T-cell (primary cell): Measurements from ENCODE around the gene FADS2. TPM values are rescaled to one million over a fixed set of nuclear protein-coding genes. Genes with fewer than 3 reads are reported as not detected.

Experiments
- ATAC-seq, 4 experiments: fragments of 200-7000 bp in 3 of 4; fragments of 150-1000 bp in 1 of 4; cut with Tn5 transposase; replicated peaks in 1 of 4; 1 replicate in 3 of 4; 2 replicates in 1 of 4; pipeline ENCODE4 v1.10.0; 2021; ENCODE audit warnings: moderate library complexity in 3 of 4, mild to moderate bottlenecking in 2 of 4, moderate number of reproducible peaks in 1 of 4
- CTCF ChIA-PET, 2 donors: fragments of 300-600 bp; sonication (Branson Sonifier 250); formaldehyde crosslinking; loops; one replicate each; lab custom pipeline; 2022; ENCODE audit warnings: antibody characterized with exemption in 2 of 2; lab: Charles Lee
- POLR2A ChIA-PET, 2 donors: fragments of 300-600 bp; sonication (Branson Sonifier 250); formaldehyde crosslinking; loops; one replicate each; lab custom pipeline; 2022; ENCODE audit warnings: antibody characterized with exemption in 2 of 2; lab: Charles Lee
- DNase-seq, 35 experiments: peaks; one replicate each; pipeline versions ENCODE4 v3.0.0 to v3.0.0-alpha.2; 2013 to 2023
- H3K27ac ChIP-seq: one replicate; pipeline ENCODE4 v1.5.1; 2013; ENCODE audit warnings: low read length
- H3K27me3 ChIP-seq, 2 experiments: replicated peaks in 1 of 2; 1 replicate in 1 of 2; 2 replicates in 1 of 2; pipeline versions ENCODE4 v1.6.1 to v1.7.0; 2013; ENCODE audit warnings: low read length in 1 of 2, mixed read lengths in 1 of 2; ENCODE audit not compliant: control insufficient read depth in 2 of 2, insufficient read depth in 2 of 2; ENCODE audit errors: extremely low read depth in 1 of 2
- H3K36me3 ChIP-seq, 2 donors: 1 replicate in 1 of 2; 2 replicates in 1 of 2; pipeline versions ENCODE4 v1.6.1 to v1.7.0; 2013; ENCODE audit warnings: low read length in 1 of 2; ENCODE audit not compliant: control insufficient read depth in 2 of 2, insufficient read depth in 1 of 2; ENCODE audit errors: extremely low read depth in 1 of 2
- H3K4me1 ChIP-seq, 2 experiments: 1 replicate in 1 of 2; 2 replicates in 1 of 2; pipeline versions ENCODE4 v1.6.1 to v1.7.0; 2013; ENCODE audit warnings: low read length in 2 of 2, mixed read lengths in 1 of 2; ENCODE audit not compliant: insufficient read depth in 2 of 2, control insufficient read depth in 1 of 2; ENCODE audit errors: extremely low read depth in 1 of 2
- H3K4me3 ChIP-seq, 2 donors: 1 replicate in 1 of 2; 2 replicates in 1 of 2; pipeline versions ENCODE4 v1.5.1 to v1.7.0; 2013; ENCODE audit warnings: mild to moderate bottlenecking in 2 of 2, low read length in 1 of 2, moderate library complexity in 1 of 2; ENCODE audit not compliant: control insufficient read depth in 1 of 2; ENCODE audit errors: extremely low read depth in 1 of 2
- H3K9me3 ChIP-seq: 2 replicates; pipeline ENCODE4 v1.7.0; 2013
- H3K27ac Mint-ChIP-seq, 2 donors: one replicate each; pipeline ENCODE4 v1.8.0; 2020 to 2021; ENCODE audit warnings: mild to moderate bottlenecking in 2 of 2, mixed read lengths in 2 of 2
- H3K27me3 Mint-ChIP-seq, 2 donors: one replicate each; pipeline ENCODE4 v1.8.0; 2021 to 2022; ENCODE audit warnings: mixed read lengths in 2 of 2
- H3K36me3 Mint-ChIP-seq: one replicate; pipeline ENCODE4 v1.8.0; 2021; ENCODE audit warnings: mixed read lengths
- H3K4me1 Mint-ChIP-seq, 3 donors: one replicate each; pipeline ENCODE4 v1.8.0; 2020 to 2022; ENCODE audit warnings: mixed read lengths in 3 of 3, mild to moderate bottlenecking in 1 of 3
- H3K4me3 Mint-ChIP-seq, 3 donors: one replicate each; pipeline ENCODE4 v1.8.0; 2020 to 2022; ENCODE audit warnings: mild to moderate bottlenecking in 3 of 3, mixed read lengths in 3 of 3, moderate library complexity in 3 of 3
- H3K9me3 Mint-ChIP-seq, 3 donors: one replicate each; pipeline ENCODE4 v1.8.0; 2020 to 2022; ENCODE audit warnings: mixed read lengths in 3 of 3
- WGBS: methylation state at CpG from one replicate; pipeline ENCODE4 v1.1.5; 2013; ENCODE audit warnings: missing lambda C conversion rate; ENCODE audit not compliant: insufficient coverage; 5-methylcytosine and 5-hydroxymethylcytosine counted together
- total RNA-seq, 35 experiments: library from RNA in 6 of 35; stranded (reverse) in 6 of 35; fragments of 120-200 nt in 1 of 35; gene quantifications; one replicate each; pipeline versions ENCODE4 v1.2.1 to v1.2.4 and lab custom pipeline; 2013 to 2026

FADS2 gene
- total RNA-seq, 5 donors from 2014 or later (not counting 1 experiment from before 2014, with no cell fraction given), result 1.9 to 20.9 (median 2.7) TPM

- peaks cover 0 to 7% of the 10 kb centered on the region in 2 donors for H3K27me3 Mint-ChIP-seq
- no peaks in the 10 kb centered on the region for H3K36me3 ChIP-seq
- peaks cover 0 to 7% of the 10 kb centered on the region in 2 experiments for H3K4me1 ChIP-seq
- no peak overlapping the region for H3K4me3 Mint-ChIP-seq
- no peak for DNase-seq
- ChIA-PET CTCF (interaction anchor here in 1 of 2 donors (0.5 to 1.9 kb wide), 2 partner anchors 75 to 230 kb away, joined by 3 to 6 read pairs; no protein-coding TSS in a partner anchor), POLR2A (interaction anchor here in 1 of 2 donors (0.5 kb wide), 1 partner anchor 95 kb away, joined by 4 read pairs; no protein-coding TSS in a partner anchor)
- H3K9me3 ChIP-seq, result no peaks in the 10 kb centered on the region
- H3K27me3 ChIP-seq, result peaks cover 0 to 18% of the 10 kb centered on the region in 2 experiments
- no peak for ATAC-seq
- WGBS, result 81% methylated on average over 17 of the region's 20 CpGs
- no peak overlapping the region for H3K4me3 ChIP-seq
- no peak overlapping the region for H3K27ac ChIP-seq
- H3K4me1 Mint-ChIP-seq, result peaks cover 6 to 8% (median 7%) of the 10 kb centered on the region in 3 donors
- no peak overlapping the region for H3K27ac Mint-ChIP-seq
- no peaks in the 10 kb centered on the region for H3K36me3 Mint-ChIP-seq
- H3K9me3 Mint-ChIP-seq, result no peaks in the 10 kb centered on the region
Measured at GRCh38 chr11:61872935-61873565, 45.0 kb downstream of the FADS2 start.

- Histone ChIP-seq H3K4me1 (peaks cover 0 to 7% of the 10 kb centered on the region in 2 experiments), H3K36me3 (no peaks in the 10 kb centered on the region), H3K9me3 (no peaks in the 10 kb centered on the region), H3K27me3 (peaks cover 0 to 18% of the 10 kb centered on the region in 2 experiments), H3K4me3 (no peak overlapping the region), H3K27ac (no peak overlapping the region)
- Mint-ChIP-seq H3K9me3 (no peaks in the 10 kb centered on the region), H3K4me1 (peaks cover 6 to 8% (median 7%) of the 10 kb centered on the region in 3 donors), H3K27me3 (peaks cover 0 to 7% of the 10 kb centered on the region in 2 donors), H3K4me3 (no peak overlapping the region), H3K36me3 (no peaks in the 10 kb centered on the region), H3K27ac (no peak overlapping the region)
- WGBS, result 92% methylated on average over 10 of the region's 16 CpGs
- CTCF ChIA-PET, result interaction anchor here in 1 of 2 donors (1.9 kb wide), 1 partner anchor 76 kb away, joined by 6 read pairs; no protein-coding TSS in a partner anchor
- ATAC-seq (no peak), DNase-seq (no peak)
- POLR2A ChIA-PET, result interaction anchor here in 1 of 2 donors (0.5 kb wide), 1 partner anchor 94 kb away, joined by 4 read pairs; no protein-coding TSS in a partner anchor
Measured at GRCh38 chr11:61873588-61874376, 45.7 kb downstream of the FADS2 start.

DNA sequence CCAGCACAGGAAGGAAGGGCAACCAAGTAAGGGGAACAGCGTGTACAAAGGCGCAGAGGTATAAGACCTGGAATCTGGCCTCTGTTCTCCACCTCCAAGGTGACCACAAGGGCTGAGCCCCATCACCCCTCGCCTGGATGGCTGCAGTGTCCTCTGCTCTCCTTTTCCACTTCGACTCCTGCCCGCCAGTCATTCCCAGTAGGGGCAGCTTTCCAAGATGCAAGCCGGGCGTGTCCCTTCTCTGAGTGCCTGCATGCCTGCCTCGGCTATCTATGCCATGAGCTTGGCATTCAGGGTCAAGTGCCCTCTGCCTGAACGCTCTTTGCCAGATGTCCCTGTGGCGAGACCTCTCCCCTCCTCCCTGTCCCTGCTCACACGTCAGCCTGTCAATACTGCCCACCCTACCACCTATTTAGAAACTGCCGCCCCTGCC lies 46.3 kb downstream of the FADS2 start:
- H3K36me3 Mint-ChIP-seq, result no peaks in the 10 kb centered on the region
- ChIA-PET POLR2A (interaction anchor here in 1 of 2 donors (0.7 kb wide), 1 partner anchor 208 kb away, joined by 3 read pairs; no protein-coding TSS in a partner anchor), CTCF (interaction anchor here in 1 of 2 donors (1.9 kb wide), 1 partner anchor 77 kb away, joined by 6 read pairs; no protein-coding TSS in a partner anchor)
- H3K4me3 Mint-ChIP-seq, result no peak overlapping the region
- ATAC-seq (no peak), DNase-seq (no peak)
- H3K9me3 Mint-ChIP-seq, result no peaks in the 10 kb centered on the region
- H3K4me1 ChIP-seq, result peaks cover 0 to 7% of the 10 kb centered on the region in 2 experiments
- H3K9me3 ChIP-seq, result no peaks in the 10 kb centered on the region
- no peak overlapping the region for H3K27ac ChIP-seq
- peaks cover 0 to 7% of the 10 kb centered on the region in 2 donors for H3K27me3 Mint-ChIP-seq
- no peaks in the 10 kb centered on the region for H3K36me3 ChIP-seq
- H3K27me3 ChIP-seq, result peaks cover 0 to 18% of the 10 kb centered on the region in 2 experiments
- no peak overlapping the region for H3K27ac Mint-ChIP-seq
- whole genome bisulfite sequencing, result 87% methylated on average over 8 of the region's 12 CpGs
- no peak overlapping the region for H3K4me3 ChIP-seq
- peaks cover 6 to 8% (median 7%) of the 10 kb centered on the region in 3 donors for H3K4me1 Mint-ChIP-seq

GRCh38 chr11:61874853-61875252 lies 46.8 kb downstream of the FADS2 start:
- Histone ChIP-seq H3K27me3 (peaks cover 0 to 14% of the 10 kb centered on the region in 2 experiments), H3K9me3 (no peaks in the 10 kb centered on the region), H3K36me3 (no peaks in the 10 kb centered on the region), H3K4me1 (peaks cover 0 to 7% of the 10 kb centered on the region in 2 experiments), H3K4me3 (no peak overlapping the region), H3K27ac (no peak overlapping the region)
- Mint-ChIP-seq H3K4me3 (no peak overlapping the region), H3K27me3 (peaks cover 0 to 3% of the 10 kb centered on the region in 2 donors), H3K4me1 (peaks cover 6 to 8% (median 7%) of the 10 kb centered on the region in 3 donors), H3K27ac (no peak overlapping the region), H3K36me3 (no peaks in the 10 kb centered on the region), H3K9me3 (no peaks in the 10 kb centered on the region)
- no CpG with 5 or more reads among the region's 3 CpGs for WGBS
- CTCF ChIA-PET, result no interaction called here
- DNase-seq, result no peak
- no peak for ATAC-seq
- POLR2A ChIA-PET, result interaction anchor here in 1 of 2 donors (0.7 kb wide), 1 partner anchor 207 kb away, joined by 3 read pairs; no protein-coding TSS in a partner anchor

GRCh38 chr11:61875698-61876097 lies 47.6 kb downstream of the FADS2 start:
- Histone ChIP-seq H3K27ac (no peak overlapping the region), H3K4me1 (peaks cover 0 to 7% of the 10 kb centered on the region in 2 experiments), H3K9me3 (no peaks in the 10 kb centered on the region), H3K36me3 (no peaks in the 10 kb centered on the region), H3K4me3 (no peak overlapping the region), H3K27me3 (peaks cover 0 to 8% of the 10 kb centered on the region in 2 experiments)
- H3K9me3 Mint-ChIP-seq, result no peaks in the 10 kb centered on the region
- DNase-seq, result no peak
- H3K4me3 Mint-ChIP-seq, result no peak overlapping the region
- H3K36me3 Mint-ChIP-seq, result no peaks in the 10 kb centered on the region
- no peak overlapping the region for H3K27ac Mint-ChIP-seq
- WGBS, result 91% methylated on average over 8 of the region's 14 CpGs
- ChIA-PET POLR2A (no interaction called here), CTCF (no interaction called here)
- peaks cover 0 to 3% of the 10 kb centered on the region in 2 donors for H3K27me3 Mint-ChIP-seq
- peaks cover 7 to 8% (median 8%) of the 10 kb centered on the region in 3 donors for H3K4me1 Mint-ChIP-seq
- ATAC-seq, result no peak

DNA sequence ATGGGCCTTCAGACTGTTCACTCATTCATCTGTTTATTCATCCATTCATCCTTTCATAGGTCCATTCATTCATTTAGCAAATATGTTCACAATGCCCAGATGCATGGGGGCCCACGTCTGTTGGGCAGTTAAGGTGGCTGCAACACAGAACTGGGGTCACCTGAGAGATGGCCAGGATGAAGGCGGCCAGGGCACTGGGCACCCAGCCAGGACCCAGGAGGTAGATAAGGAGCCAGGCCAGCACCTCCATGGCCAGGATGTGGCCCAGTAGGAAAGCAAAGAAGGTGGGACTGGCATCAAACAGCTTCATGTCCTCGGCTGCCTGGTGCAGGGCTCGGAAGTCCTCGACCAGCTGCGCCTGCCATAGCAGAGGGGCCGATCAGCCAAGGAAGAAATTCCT lies 51.1 kb downstream of the FADS2 start:
- ChIA-PET CTCF (no interaction called here), POLR2A (no interaction called here)
- WGBS, result 70% methylated on average over 2 of the region's 7 CpGs
- no peaks in the 10 kb centered on the region for H3K36me3 ChIP-seq
- no peak overlapping the region for H3K4me3 Mint-ChIP-seq
- H3K27ac ChIP-seq, result no peak overlapping the region
- no peaks in the 10 kb centered on the region for H3K9me3 ChIP-seq
- ATAC-seq (no peak), DNase-seq (no peak)
- no peaks in the 10 kb centered on the region for H3K27me3 Mint-ChIP-seq
- peaks cover 0 to 4% (median 0%) of the 10 kb centered on the region in 3 donors for H3K4me1 Mint-ChIP-seq
- no peaks in the 10 kb centered on the region for H3K4me1 ChIP-seq
- H3K9me3 Mint-ChIP-seq, result no peaks in the 10 kb centered on the region
- H3K36me3 Mint-ChIP-seq, result no peaks in the 10 kb centered on the region
- H3K4me3 ChIP-seq, result no peak overlapping the region
- no peaks in the 10 kb centered on the region for H3K27me3 ChIP-seq
- H3K27ac Mint-ChIP-seq, result no peak overlapping the region
